HepG2 (cell line): ENCODE data around the gene LSM8. TPM values are rescaled to one million over a fixed set of nuclear protein-coding genes. Genes with fewer than 3 reads are reported as not detected.
"Not testable (repeated sequence)": the region's sequence is repeated elsewhere in the genome, so short reads cannot be mapped to it uniquely, and the experiment has no call there.

ENCODE experiments used
- ATAC-seq: fragments of 200-7000 bp; cut with Tn5 transposase; 3 replicates; pipeline ENCODE4 v1.9.1; 2020; ENCODE audit warnings: mild to moderate bottlenecking, moderate library complexity
- BruUV-seq: library from RNA; stranded (reverse); fragments of 400-500 nt; replicated peaks from 2 replicates; lab custom pipeline; 2021; lab: Mats Ljungman, UMichigan
- CTCF ChIA-PET: fragments of 300-600 bp; formaldehyde crosslinking; extraction: SDS; loops from one replicate; lab custom pipeline; 2021; ENCODE audit warnings: low total read pairs, inconsistent platforms, low intra/inter-chr PET ratio; lab: Yijun Ruan, JAX
- POLR2A ChIA-PET: fragments of 350-600 bp; sonication (Branson Sonifier 250); formaldehyde crosslinking; loops from one replicate; lab custom pipeline; 2020; ENCODE audit warnings: antibody characterized with exemption, inconsistent platforms; lab: Yijun Ruan, JAX
- DNase-seq: peaks from one replicate; pipeline ENCODE4 v3.0.0-alpha.2; 2015; ENCODE audit warnings: low spot score
- FAIRE-seq: peaks from 3 replicates; lab custom pipeline; 2011; peaks lifted over from hg19 to GRCh38; lab: Jason Lieb, UNC
- H2AFZ ChIP-seq: one replicate; pipeline ENCODE4 v1.6.1; 2011; ENCODE audit warnings: low read length, inconsistent platforms
- H3K27ac ChIP-seq: fragments of 300-600 bp; 3 replicates; pipeline ENCODE4 v1.8.0; 2011; ENCODE audit warnings: mixed run types, mild to moderate bottlenecking, mixed read lengths, low read length, inconsistent platforms; ENCODE audit not compliant: insufficient read depth; ENCODE audit errors: extremely low read length
- H3K27me3 ChIP-seq, 2 experiments: fragments of 200-600 bp in 1 of 2; 2 replicates in 1 of 2; 3 replicates in 1 of 2; pipeline versions ENCODE4 v1.6.0 to v1.8.0; 2011; ENCODE audit warnings: low read length in 2 of 2, mild to moderate bottlenecking in 2 of 2, moderate library complexity in 2 of 2, inconsistent platforms in 1 of 2; ENCODE audit not compliant: insufficient read depth in 2 of 2, control insufficient read depth in 1 of 2
- H3K36me3 ChIP-seq, 2 experiments: fragments of 200-600 bp in 1 of 2; replicated peaks in 1 of 2; 2 replicates in 1 of 2; 3 replicates in 1 of 2; pipeline versions ENCODE4 v1.5.1 to v1.8.0; 2011; ENCODE audit warnings: low read length in 2 of 2, inconsistent platforms in 1 of 2; ENCODE audit not compliant: insufficient read depth in 2 of 2, control insufficient read depth in 1 of 2
- H3K4me1 ChIP-seq: 2 replicates; pipeline ENCODE4 v1.5.1; 2012; ENCODE audit warnings: low read length, inconsistent platforms; ENCODE audit not compliant: insufficient read depth
- H3K4me2 ChIP-seq: 2 replicates; pipeline ENCODE4 v1.6.0; 2011; ENCODE audit warnings: low read depth, low read length, inconsistent platforms
- H3K4me3 ChIP-seq, 3 experiments: fragments of 200-600 bp in 1 of 3; sonication (generic), shearing (Covaris generic) in 1 of 3; replicated peaks in 1 of 3; 2 replicates each; pipeline ENCODE4 v1.5.1; 2011 to 2016; ENCODE audit warnings: low read length in 3 of 3, inconsistent platforms in 2 of 3, low read depth in 2 of 3, mild to moderate bottlenecking in 2 of 3, control low read depth in 1 of 3, mixed read lengths in 1 of 3; ENCODE audit not compliant: insufficient read depth in 1 of 3
- H3K79me2 ChIP-seq: one replicate; pipeline ENCODE4 v1.6.1; 2011; ENCODE audit warnings: low read length, inconsistent platforms; ENCODE audit not compliant: insufficient read depth
- H3K9ac ChIP-seq: 2 replicates; pipeline ENCODE4 v1.6.0; 2011; ENCODE audit warnings: mild to moderate bottlenecking, low read depth, low read length, inconsistent platforms; ENCODE audit not compliant: insufficient read depth
- H3K9me3 ChIP-seq: 2 replicates; pipeline ENCODE4 v1.5.1; 2012; ENCODE audit warnings: mild to moderate bottlenecking, low read length
- H4K20me1 ChIP-seq: 2 replicates; pipeline ENCODE4 v1.6.0; 2011; ENCODE audit warnings: inconsistent platforms, mild to moderate bottlenecking, low read length, moderate library complexity; ENCODE audit not compliant: insufficient read depth
- AGO1 ChIP-seq: fragments of 200-400 bp; formaldehyde crosslinking; IDR thresholded peaks from 2 replicates; pipeline ENCODE4 v1.6.1; 2017; ENCODE audit warnings: mild to moderate bottlenecking, low read depth, low read length, moderate library complexity; ENCODE audit not compliant: poor library complexity, severe bottlenecking
- CBX5 ChIP-seq: sonication (generic); formaldehyde crosslinking; IDR thresholded peaks from 2 replicates; pipeline ENCODE4 v1.4.0; 2020; ENCODE audit warnings: missing genetic modification reagents, borderline replicate concordance
- ELF3 ChIP-seq: IDR thresholded peaks from 2 replicates; pipeline ENCODE4 v1.6.1; 2016; ENCODE audit warnings: missing genetic modification reagents, missing compliant biosample characterization
- GATA4 ChIP-seq: sonication (generic); IDR thresholded peaks from 2 replicates; pipeline ENCODE4 v1.6.1; 2016; ENCODE audit warnings: antibody characterized with exemption, low read depth, borderline replicate concordance
- MEF2D ChIP-seq: sonication (generic); formaldehyde crosslinking; IDR thresholded peaks from 2 replicates; pipeline ENCODE4 v1.5.1; 2020; ENCODE audit warnings: mild to moderate bottlenecking, missing genetic modification reagents
- NFYC ChIP-seq: IDR thresholded peaks from 2 replicates; pipeline ENCODE4 v1.6.1; 2016; ENCODE audit warnings: missing genetic modification reagents, missing compliant biosample characterization
- NR2F6 ChIP-seq, 2 experiments: IDR thresholded peaks; 2 replicates each; pipeline ENCODE4 v1.6.1; 2016; ENCODE audit warnings: antibody characterized with exemption in 1 of 2, mild to moderate bottlenecking in 1 of 2
- RXRA ChIP-seq: sonication (generic); formaldehyde crosslinking; IDR thresholded peaks from 2 replicates; pipeline ENCODE4 v1.5.1; 2020; ENCODE audit warnings: missing genetic modification reagents
- SALL1 ChIP-seq: sonication (generic); formaldehyde crosslinking; IDR thresholded peaks from 2 replicates; pipeline ENCODE4 v1.8.0; 2022; ENCODE audit warnings: mild to moderate bottlenecking, missing genetic modification reagents
- SIX4 ChIP-seq: sonication (generic); formaldehyde crosslinking; IDR thresholded peaks from 2 replicates; pipeline ENCODE4 v1.4.0; 2020; ENCODE audit warnings: missing genetic modification reagents
- YEATS2 ChIP-seq: sonication (generic); formaldehyde crosslinking; IDR thresholded peaks from 2 replicates; pipeline ENCODE4 v1.4.0; 2020; ENCODE audit warnings: missing genetic modification reagents, borderline replicate concordance
- ZFY ChIP-seq: sonication (generic); formaldehyde crosslinking; IDR thresholded peaks from 2 replicates; pipeline ENCODE4 v1.4.0; 2020; ENCODE audit warnings: missing genetic modification reagents
- ZNF574 ChIP-seq: sonication (generic); formaldehyde crosslinking; IDR thresholded peaks from 2 replicates; pipeline ENCODE4 v1.4.0; 2020; ENCODE audit warnings: missing genetic modification reagents
- in situ Hi-C: cut with HindIII; loops from 2 replicates; pipeline ENCODE4 v1.10.0; 2017; ENCODE audit warnings: low pct_unique_long_range_greater_than_20kb; ENCODE audit not compliant: extremely low pct_ligation_motif_present
- intact Hi-C: fragments of 100-400 bp; cut with micrococcal nuclease; formaldehyde crosslinking; loops from one replicate; pipeline ENCODE4 v1.10.0; 2022; ENCODE audit not compliant: unreplicated experiment
- polyA plus RNA-seq, 8 experiments: library from polyadenylated mRNA; depleted of rRNA in 3 of 8; stranded (reverse) in 7 of 8; unstranded in 1 of 8; fragments of >200 nt; fragmentation: Illumina TruSeq in 4 of 8; extraction: Trizol in 4 of 8; gene quantifications; 2 replicates each; pipeline versions ENCODE4 v1.2.1 to v1.2.3, GENCODE V29; 2011 to 2016; ENCODE audit warnings: low read depth in 4 of 8, missing spikeins in 1 of 8, mixed read lengths in 1 of 8; ENCODE audit not compliant: insufficient read depth in 1 of 8
- total RNA-seq, 5 experiments: library from RNA; depleted of rRNA; stranded (reverse); fragments of >200 nt; fragmentation: Illumina TruSeq; extraction: Trizol; gene quantifications; 2 replicates each; pipeline ENCODE4 v1.2.3, GENCODE V29; 2016; ENCODE audit warnings: low read depth in 1 of 5
- TF ChIP-seq, protein P1 (sequence below): sonication (generic); formaldehyde crosslinking; IDR thresholded peaks from 2 replicates; pipeline ENCODE4 v1.9.0; 2022; ENCODE audit warnings: low read depth, missing genetic modification reagents
- TF ChIP-seq, protein P2 (sequence below): sonication (generic); formaldehyde crosslinking; IDR thresholded peaks from 2 replicates; pipeline ENCODE4 v1.5.0; 2020; ENCODE audit warnings: mild to moderate bottlenecking, missing genetic modification reagents

LSM8 gene
- total and polyA plus RNA-seq, 2 of the 13 experiments (the other 11 are each of a cell fraction or from before 2014, with no cell fraction given) = 44.3 to 67.3 TPM

DNA sequence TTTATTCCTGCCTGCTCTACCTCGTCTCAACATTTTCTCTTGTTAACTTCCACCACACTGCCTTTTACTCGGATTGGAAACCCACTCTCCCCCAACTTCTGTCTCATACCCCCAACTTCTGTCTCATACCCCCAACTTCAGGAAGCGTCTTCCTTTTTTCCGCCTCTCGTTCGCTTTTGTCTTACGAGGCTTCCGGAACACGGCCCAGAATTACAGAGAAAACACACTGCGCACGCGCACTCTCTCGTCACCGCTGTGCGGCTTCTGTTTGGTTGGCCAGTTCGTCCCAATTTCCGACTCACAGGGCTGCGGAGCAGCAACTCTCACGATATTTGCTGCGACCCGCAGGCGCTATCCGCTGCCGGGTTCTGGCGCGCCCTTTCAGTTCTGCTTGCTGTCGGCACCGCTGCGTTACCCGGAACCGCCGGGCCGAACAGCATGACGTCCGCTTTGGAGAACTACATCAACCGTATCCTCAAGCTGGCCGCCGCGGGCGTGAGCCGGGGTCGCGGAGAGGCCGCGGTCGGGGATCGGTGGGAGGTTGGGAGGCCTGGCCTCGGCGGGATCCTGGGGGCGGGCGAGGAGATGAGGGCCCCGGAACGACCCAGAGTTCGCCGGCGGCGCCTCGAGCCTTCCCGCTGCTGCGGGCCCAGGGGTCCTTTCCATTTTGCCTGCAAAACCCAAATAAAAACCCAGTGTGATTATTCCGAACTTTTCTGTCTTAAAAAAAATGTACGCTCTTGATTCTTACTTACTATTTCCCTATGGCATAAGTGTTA is at the start of gene LSM8 (continued):
- TF ChIP-seq, protein P1, sequence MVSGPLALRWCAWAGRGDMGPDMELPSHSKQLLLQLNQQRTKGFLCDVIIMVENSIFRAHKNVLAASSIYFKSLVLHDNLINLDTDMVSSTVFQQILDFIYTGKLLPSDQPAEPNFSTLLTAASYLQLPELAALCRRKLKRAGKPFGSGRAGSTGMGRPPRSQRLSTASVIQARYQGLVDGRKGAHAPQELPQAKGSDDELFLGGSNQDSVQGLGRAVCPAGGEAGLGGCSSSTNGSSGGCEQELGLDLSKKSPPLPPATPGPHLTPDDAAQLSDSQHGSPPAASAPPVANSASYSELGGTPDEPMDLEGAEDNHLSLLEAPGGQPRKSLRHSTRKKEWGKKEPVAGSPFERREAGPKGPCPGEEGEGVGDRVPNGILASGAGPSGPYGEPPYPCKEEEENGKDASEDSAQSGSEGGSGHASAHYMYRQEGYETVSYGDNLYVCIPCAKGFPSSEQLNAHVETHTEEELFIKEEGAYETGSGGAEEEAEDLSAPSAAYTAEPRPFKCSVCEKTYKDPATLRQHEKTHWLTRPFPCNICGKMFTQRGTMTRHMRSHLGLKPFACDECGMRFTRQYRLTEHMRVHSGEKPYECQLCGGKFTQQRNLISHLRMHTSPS (CRISPR knock-in tag) = no peak
- TF ChIP-seq GATA4 = peak; percentile 67; the same call in 1 of the 2 replicates
- peak; percentile 67 for TF ChIP-seq ELF3 (CRISPR knock-in tag)
- TF ChIP-seq SALL1 (CRISPR knock-in tag) = peak; percentile 82
- peak; percentile 63; the same call in 1 of the 2 replicates for TF ChIP-seq ZNF574 (CRISPR knock-in tag)
- peak; percentile 95 for TF ChIP-seq YEATS2 (CRISPR knock-in tag)
- TF ChIP-seq, protein P2, sequence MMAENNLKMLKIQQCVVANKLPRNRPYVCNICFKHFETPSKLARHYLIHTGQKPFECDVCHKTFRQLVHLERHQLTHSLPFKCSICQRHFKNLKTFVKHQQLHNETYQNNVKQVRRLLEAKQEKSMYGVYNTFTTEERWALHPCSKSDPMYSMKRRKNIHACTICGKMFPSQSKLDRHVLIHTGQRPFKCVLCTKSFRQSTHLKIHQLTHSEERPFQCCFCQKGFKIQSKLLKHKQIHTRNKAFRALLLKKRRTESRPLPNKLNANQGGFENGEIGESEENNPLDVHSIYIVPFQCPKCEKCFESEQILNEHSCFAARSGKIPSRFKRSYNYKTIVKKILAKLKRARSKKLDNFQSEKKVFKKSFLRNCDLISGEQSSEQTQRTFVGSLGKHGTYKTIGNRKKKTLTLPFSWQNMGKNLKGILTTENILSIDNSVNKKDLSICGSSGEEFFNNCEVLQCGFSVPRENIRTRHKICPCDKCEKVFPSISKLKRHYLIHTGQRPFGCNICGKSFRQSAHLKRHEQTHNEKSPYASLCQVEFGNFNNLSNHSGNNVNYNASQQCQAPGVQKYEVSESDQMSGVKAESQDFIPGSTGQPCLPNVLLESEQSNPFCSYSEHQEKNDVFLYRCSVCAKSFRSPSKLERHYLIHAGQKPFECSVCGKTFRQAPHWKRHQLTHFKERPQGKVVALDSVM (CRISPR knock-in tag) = peak; percentile 89
- TF ChIP-seq NFYC (CRISPR knock-in tag) = peak; percentile 72; the same call in 1 of the 2 replicates
- TF ChIP-seq NR2F6 (IDR thresholded peaks at IDR 0.05) = no peak
- 0 out of 2 replicates have a peak, but pooled peaks have one; percentile 23 for TF ChIP-seq NR2F6 (CRISPR knock-in tag; IDR thresholded peaks at IDR 0.05)
- no peak for TF ChIP-seq CBX5
- TF ChIP-seq SIX4 (CRISPR knock-in tag) = peak; percentile 32; the same call in 1 of the 2 replicates
- TF ChIP-seq RXRA (CRISPR knock-in tag) = peak; percentile 69
- peak; percentile 97 for TF ChIP-seq ZFY (CRISPR knock-in tag)
- no peak for TF ChIP-seq MEF2D (CRISPR knock-in tag)
- peak; percentile 32 for TF ChIP-seq AGO1

DNA sequence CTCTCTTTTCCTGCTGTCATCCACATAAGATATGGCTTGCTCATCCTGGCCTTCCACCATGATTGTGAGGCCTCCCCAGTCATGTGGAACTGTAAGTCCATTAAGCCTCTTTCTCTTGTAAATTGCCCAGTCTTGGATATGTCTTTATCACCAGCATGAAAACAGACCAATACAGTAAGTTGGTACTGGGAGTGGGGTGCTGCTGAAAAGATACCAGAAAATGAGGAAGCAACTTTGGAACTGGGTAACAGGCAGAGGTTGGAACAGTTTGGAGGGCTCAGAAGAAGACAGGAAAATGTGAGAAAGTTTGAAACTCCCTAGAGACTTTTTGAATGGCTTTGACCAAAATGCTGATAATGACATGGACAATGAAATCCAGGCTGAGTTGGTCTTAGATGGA is 49.5 kb upstream of the LSM8 start:
- BruUV-seq, H3K9me3 ChIP-seq, H3K4me3 ChIP-seq, CTCF ChIA-PET, POLR2A ChIA-PET, H3K4me1 ChIP-seq, in situ Hi-C loops, H3K79me2 ChIP-seq, H3K4me2 ChIP-seq, H4K20me1 ChIP-seq, H3K36me3 ChIP-seq, ATAC-seq, H3K27ac ChIP-seq, H3K9ac ChIP-seq, H2AFZ ChIP-seq, intact Hi-C loops, DNase-seq, H3K27me3 ChIP-seq, FAIRE-seq: not testable (repeated sequence)
